ENCODE measurements around the gene DDX49. TPM values are rescaled to one million over a fixed set of nuclear protein-coding genes. Genes with fewer than 3 reads are reported as not detected.
"Not testable (repeated sequence)": the region's sequence is repeated elsewhere in the genome, so short reads cannot be mapped to it uniquely, and the experiment has no call there.

The DDX49 gene
- total RNA-seq, 2 donors from 2014 or later = 22.1 to 31.9 TPM

DNA sequence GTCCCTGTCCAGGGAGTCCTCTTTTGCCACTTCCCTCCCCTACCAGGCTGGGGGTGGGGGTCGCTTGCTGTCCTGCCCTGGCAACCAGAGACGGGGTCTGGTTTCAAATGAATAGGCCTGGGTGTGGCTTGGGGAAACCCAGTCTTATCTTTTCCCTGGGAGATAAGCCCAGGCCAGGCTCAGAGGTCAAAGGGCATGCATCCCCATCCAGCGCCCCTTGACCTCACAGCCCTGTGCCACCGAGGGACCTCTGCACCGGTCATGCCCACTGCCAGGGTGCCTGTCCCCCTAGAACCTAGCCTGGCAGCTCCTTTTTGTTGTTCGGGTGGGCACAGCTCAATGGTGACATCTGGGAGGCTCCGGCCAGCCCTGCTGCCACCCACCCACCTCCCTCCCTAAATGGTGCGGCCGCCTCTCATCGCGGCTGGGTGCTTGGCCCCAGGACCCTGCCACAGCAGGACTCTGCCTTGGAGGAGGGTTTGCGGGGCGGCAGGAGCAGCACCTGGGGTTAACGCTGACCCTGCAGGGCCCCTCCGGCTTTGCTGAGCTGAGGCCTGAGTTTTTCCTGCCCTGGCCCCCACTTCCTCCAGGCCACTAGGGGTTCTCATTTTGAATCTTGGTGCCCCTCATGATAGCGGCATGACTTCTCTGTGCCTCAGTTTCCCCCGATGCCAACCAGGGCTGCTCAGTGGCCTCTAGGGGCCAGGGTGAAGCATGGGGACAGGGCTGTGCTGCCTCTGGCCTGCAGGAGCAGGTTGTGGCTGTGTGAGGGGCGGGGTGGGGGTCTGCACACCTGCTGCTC, 20.7 kb upstream of the DDX49 start:
- TF ChIP-seq, protein P1, sequence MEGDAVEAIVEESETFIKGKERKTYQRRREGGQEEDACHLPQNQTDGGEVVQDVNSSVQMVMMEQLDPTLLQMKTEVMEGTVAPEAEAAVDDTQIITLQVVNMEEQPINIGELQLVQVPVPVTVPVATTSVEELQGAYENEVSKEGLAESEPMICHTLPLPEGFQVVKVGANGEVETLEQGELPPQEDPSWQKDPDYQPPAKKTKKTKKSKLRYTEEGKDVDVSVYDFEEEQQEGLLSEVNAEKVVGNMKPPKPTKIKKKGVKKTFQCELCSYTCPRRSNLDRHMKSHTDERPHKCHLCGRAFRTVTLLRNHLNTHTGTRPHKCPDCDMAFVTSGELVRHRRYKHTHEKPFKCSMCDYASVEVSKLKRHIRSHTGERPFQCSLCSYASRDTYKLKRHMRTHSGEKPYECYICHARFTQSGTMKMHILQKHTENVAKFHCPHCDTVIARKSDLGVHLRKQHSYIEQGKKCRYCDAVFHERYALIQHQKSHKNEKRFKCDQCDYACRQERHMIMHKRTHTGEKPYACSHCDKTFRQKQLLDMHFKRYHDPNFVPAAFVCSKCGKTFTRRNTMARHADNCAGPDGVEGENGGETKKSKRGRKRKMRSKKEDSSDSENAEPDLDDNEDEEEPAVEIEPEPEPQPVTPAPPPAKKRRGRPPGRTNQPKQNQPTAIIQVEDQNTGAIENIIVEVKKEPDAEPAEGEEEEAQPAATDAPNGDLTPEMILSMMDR (IDR thresholded peaks at IDR 0.05) = no peak
- H3K4me3 ChIP-seq = no peak overlapping the region
- H3K4me1 ChIP-seq = peaks cover 0 to 29% of the 10 kb centered on the region in 2 donors
- peaks cover 21% of the 10 kb centered on the region for H3K36me3 ChIP-seq
- H3K9me3 ChIP-seq = no peaks in the 10 kb centered on the region
- H3K27ac ChIP-seq = no peak overlapping the region
- no peak for DNase-seq (ENCODE audit: low spot score)
- H3K27me3 ChIP-seq = no peaks in the 10 kb centered on the region

DNA sequence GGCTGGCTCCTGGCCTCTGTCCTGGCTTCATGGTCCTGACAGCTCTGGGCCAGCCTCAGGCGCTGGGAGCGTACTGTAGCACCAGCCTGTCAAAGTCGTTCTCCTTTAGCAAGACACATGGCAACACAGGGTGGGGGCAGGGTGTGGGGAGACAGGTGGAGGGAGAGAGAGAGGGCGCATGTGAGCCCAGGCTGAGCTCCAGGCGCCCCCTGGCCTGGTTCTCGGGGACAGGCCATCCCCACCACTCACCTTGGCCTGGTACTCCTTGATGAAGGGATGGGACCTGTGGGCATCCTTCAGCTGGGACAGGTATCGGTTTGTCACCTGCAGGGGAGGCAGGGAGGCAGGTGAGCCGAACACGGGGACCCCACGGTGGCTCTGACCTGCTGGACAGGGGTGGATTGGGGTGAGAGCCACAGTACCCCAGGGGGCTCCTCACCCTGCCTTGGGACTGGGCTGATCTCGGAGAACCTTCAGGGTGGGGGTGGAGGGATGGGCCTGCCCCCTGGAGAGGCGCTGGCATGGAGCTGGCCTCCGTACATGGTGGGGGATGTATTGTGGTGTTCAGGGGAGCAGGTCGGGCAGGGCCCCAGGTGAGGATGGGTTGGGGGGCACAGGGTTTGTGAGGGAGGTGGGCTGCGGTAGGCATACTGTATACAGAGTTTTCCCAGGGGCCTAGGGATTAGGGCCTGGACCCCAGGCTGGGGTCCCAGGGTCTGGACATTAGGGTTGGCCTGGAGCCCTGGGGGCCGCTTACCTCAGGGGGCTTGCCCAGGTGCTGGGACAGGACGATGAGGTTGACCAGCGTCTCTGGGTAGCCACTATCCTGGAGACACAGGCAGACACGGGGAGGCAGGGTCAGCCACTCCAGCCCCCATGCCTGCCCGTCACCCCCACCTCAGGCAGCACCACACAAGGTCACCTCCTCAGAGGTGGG, 19.6 kb upstream of the DDX49 start:
- H3K27ac ChIP-seq = no peak overlapping the region
- H3K27me3 ChIP-seq = no peaks in the 10 kb centered on the region
- peaks cover 0 to 18% of the 10 kb centered on the region in 2 donors for H3K4me1 ChIP-seq
- H3K9me3 ChIP-seq = no peaks in the 10 kb centered on the region
- peaks cover 21% of the 10 kb centered on the region for H3K36me3 ChIP-seq
- TF ChIP-seq, protein P1 (IDR thresholded peaks at IDR 0.05) = no peak
- DNase-seq (ENCODE audit: low spot score) = no peak
- H3K4me3 ChIP-seq = no peak overlapping the region

DNA sequence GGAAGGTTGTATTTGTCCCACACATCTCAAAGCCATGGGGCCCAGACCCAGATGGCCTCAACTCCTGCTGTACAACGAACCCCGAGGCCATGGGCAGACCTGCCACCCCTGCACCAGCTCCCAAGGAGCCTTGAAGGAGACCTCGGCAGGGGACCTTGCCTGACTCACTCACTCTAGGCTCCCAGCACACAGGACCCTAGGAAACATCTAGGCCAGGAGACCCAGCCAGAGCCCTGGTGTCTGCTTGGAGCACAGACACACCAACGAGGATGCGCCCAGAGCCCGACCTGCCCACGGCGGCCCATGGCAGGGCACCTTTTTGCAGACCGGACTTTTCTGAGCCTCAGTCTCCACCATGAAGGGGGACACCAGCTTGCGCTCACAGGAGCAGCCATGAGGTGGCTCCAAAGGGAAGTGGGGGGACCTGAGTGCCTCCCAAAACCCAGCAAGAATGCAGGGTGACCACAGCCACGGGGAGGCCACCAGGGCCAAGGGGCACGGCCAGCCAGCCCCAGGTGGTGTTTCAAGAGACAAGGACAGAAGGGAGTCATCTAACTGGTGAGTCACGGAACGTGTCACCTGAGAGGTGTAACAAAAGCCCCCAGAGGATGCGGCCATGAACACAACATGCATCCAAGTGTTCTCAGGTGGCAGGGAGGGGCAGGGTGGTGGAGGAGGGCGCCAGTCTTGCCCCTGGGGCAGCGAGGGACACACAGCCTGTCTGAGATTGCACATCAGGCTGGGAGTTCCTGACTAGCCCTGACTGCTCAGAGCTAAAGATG, 18.6 kb upstream of the DDX49 start:
- H3K9me3 ChIP-seq = no peaks in the 10 kb centered on the region
- H3K27ac ChIP-seq = no peak overlapping the region
- H3K36me3 ChIP-seq = peaks cover 21% of the 10 kb centered on the region
- no peak overlapping the region for H3K4me3 ChIP-seq
- H3K27me3 ChIP-seq = no peaks in the 10 kb centered on the region
- peaks cover 0 to 11% of the 10 kb centered on the region in 2 donors for H3K4me1 ChIP-seq
- no peak for DNase-seq (ENCODE audit: low spot score)
- TF ChIP-seq, protein P1 (IDR thresholded peaks at IDR 0.05) = no peak

DNA sequence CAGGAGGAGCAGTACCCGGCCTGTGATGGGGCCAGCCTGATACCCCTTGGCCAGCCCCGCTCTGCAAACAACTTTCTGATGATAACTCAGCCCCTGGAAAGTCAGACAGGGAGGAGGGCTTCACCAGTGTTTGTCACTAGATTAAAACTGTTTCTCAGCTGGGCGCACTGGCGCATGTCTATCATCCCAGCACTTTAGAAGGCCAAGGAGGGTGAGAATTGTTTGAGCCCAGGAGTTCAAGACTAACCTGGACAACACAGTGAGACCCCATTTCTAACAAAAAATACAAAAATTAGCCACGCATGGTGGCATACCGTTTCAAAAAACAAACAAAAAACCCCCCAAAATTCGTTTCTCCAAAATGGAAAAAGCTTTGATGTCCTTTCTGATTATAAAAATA, 18.0 kb upstream of the DDX49 start:
- H3K9me3 ChIP-seq = no peaks in the 10 kb centered on the region
- peaks cover 0 to 7% of the 10 kb centered on the region in 2 donors for H3K4me1 ChIP-seq
- no peaks in the 10 kb centered on the region for H3K27me3 ChIP-seq
- DNase-seq (ENCODE audit: low spot score) = no peak
- no peak overlapping the region for H3K4me3 ChIP-seq
- TF ChIP-seq, protein P1 (IDR thresholded peaks at IDR 0.05) = no peak
- no peak overlapping the region for H3K27ac ChIP-seq
- H3K36me3 ChIP-seq = peaks cover 27% of the 10 kb centered on the region

DNA sequence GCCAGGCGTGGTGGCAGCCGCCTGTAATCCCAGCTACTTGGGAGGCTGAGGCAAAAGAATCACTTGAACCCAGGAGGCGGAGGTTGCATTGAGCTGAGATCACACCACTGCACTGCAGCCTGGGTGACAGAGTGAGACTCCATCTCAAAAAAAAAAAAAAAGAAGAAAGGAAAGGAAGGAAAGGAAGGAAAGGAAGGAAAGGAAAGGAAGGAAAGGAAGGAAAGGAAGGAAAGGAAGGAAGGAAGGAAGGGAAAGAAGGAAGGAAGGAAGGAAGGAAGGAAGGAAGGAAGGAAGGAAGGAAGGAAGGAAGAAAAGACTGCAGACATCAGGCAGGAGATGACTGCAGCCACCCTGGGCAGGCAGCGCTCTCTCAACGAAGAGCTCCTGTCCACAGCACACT, 17.0 kb upstream of the DDX49 start:
- not testable (repeated sequence) for DNase-seq (ENCODE audit: low spot score); H3K9me3 ChIP-seq; H3K27ac ChIP-seq; H3K27me3 ChIP-seq; H3K4me3 ChIP-seq; H3K4me1 ChIP-seq
- peaks cover 37% of the 10 kb centered on the region for H3K36me3 ChIP-seq
